HCT116 (cell line): ENCODE data around the gene NGEF. TPM values are rescaled to one million over a fixed set of nuclear protein-coding genes. Genes with fewer than 3 reads are reported as not detected.

Source experiments
- ATAC-seq: fragments of 200-7000 bp; cut with Tn5 transposase; 2 replicates; pipeline ENCODE4 v1.9.1; 2020; ENCODE audit warnings: mild to moderate bottlenecking, moderate library complexity
- BruUV-seq: library from RNA; stranded (reverse); fragments of 400-500 nt; replicated peaks from 2 replicates; lab custom pipeline; 2021; lab: Mats Ljungman, UMichigan
- CTCF ChIA-PET: fragments of 300-600 bp; sonication (Branson Sonifier 250); formaldehyde crosslinking; loops from one replicate; lab custom pipeline; 2021; ENCODE audit warnings: antibody characterized with exemption; lab: Charles Lee
- POLR2A ChIA-PET: fragments of 300-600, 350-600 bp; sonication (Branson Sonifier 250); formaldehyde crosslinking; loops from one replicate; lab custom pipeline; 2021; ENCODE audit warnings: antibody characterized with exemption; lab: Charles Lee
- RAD21 ChIA-PET, 2 experiments: fragments of 300-600 bp; sonication (Branson Sonifier 250); formaldehyde crosslinking; loops; one replicate each; lab custom pipeline; 2023; ENCODE audit warnings: low total read pairs in 2 of 2; ENCODE audit not compliant: uncharacterized antibody in 2 of 2, unreplicated experiment in 2 of 2, low non-redundant PET in 1 of 2; lab: Charles Lee
- DNase-seq: peaks from one replicate; pipeline ENCODE4 v3.0.0-alpha.2; 2010; ENCODE audit warnings: low read depth, low spot score
- H2AFZ ChIP-seq: fragments of 200-600 bp; shearing (Covaris generic), sonication (generic); 2 replicates; pipeline ENCODE4 v1.6.1; 2017; ENCODE audit warnings: low read depth, mixed run types, mixed read lengths, antibody characterized with exemption, low read length; ENCODE audit not compliant: poor library complexity, severe bottlenecking
- H3K27ac ChIP-seq: 2 replicates; pipeline ENCODE4 v1.5.1; 2012; ENCODE audit warnings: low read depth, low read length
- H3K27me3 ChIP-seq: fragments of 200-600 bp; sonication (generic); 2 replicates; pipeline ENCODE4 v1.6.1; 2016; ENCODE audit warnings: mixed run types, low read length, mixed read lengths; ENCODE audit not compliant: insufficient read depth
- H3K36me3 ChIP-seq, 2 experiments: fragments of 200-500 bp in 1 of 2; fragments of 200-600 bp in 1 of 2; sonication (Bioruptor generic) in 1 of 2; sonication (generic) in 1 of 2; 2 replicates each; pipeline versions ENCODE4 v1.5.1 to v1.6.1; 2014 to 2016; ENCODE audit warnings: low read length in 2 of 2, inconsistent platforms in 1 of 2, mixed read lengths in 1 of 2, mixed run types in 1 of 2; ENCODE audit not compliant: insufficient read depth in 2 of 2, control insufficient read depth in 1 of 2
- H3K4me1 ChIP-seq, 2 experiments: fragments of 200-600 bp in 1 of 2; sonication (generic) in 1 of 2; 2 replicates each; pipeline versions ENCODE4 v1.5.1 to v1.6.1; 2012 to 2017; ENCODE audit warnings: low read length in 2 of 2, inconsistent platforms in 1 of 2, mild to moderate bottlenecking in 1 of 2, mixed read lengths in 1 of 2, mixed run types in 1 of 2, moderate library complexity in 1 of 2; ENCODE audit not compliant: insufficient read depth in 2 of 2, control insufficient read depth in 1 of 2
- H3K4me2 ChIP-seq: fragments of 200-600 bp; sonication (generic); 2 replicates; pipeline ENCODE4 v1.6.1; 2017; ENCODE audit warnings: mixed run types, low read length, mixed read lengths
- H3K4me3 ChIP-seq, 2 experiments: fragments of 200-600 bp in 1 of 2; sonication (generic) in 1 of 2; replicated peaks in 1 of 2; 2 replicates each; pipeline ENCODE4 v1.5.1; 2011 to 2016; ENCODE audit warnings: low read length in 2 of 2, control low read depth in 1 of 2, low read depth in 1 of 2, mild to moderate bottlenecking in 1 of 2, mixed read lengths in 1 of 2, mixed run types in 1 of 2
- H3K79me2 ChIP-seq: fragments of 200-600 bp; sonication (generic); 2 replicates; pipeline ENCODE4 v1.6.1; 2017; ENCODE audit warnings: mild to moderate bottlenecking, mixed run types, low read length, moderate library complexity, mixed read lengths; ENCODE audit not compliant: insufficient read depth
- H3K9ac ChIP-seq: fragments of 200-600 bp; sonication (generic); 2 replicates; pipeline ENCODE4 v1.6.1; 2016; ENCODE audit warnings: low read length, mixed read lengths
- H3K9me2 ChIP-seq: fragments of 200-600 bp; sonication (generic), shearing (Covaris generic); 2 replicates; pipeline ENCODE4 v1.6.1; 2017; ENCODE audit warnings: mixed run types, mild to moderate bottlenecking, moderate library complexity; ENCODE audit not compliant: insufficient read depth
- H3K9me3 ChIP-seq, 2 experiments: fragments of 200-500 bp in 1 of 2; fragments of 200-600 bp in 1 of 2; sonication (Bioruptor generic) in 1 of 2; sonication (generic) in 1 of 2; 2 replicates each; pipeline ENCODE4 v1.6.1; 2014 to 2017; ENCODE audit warnings: low read length in 2 of 2, mixed read lengths in 2 of 2, inconsistent platforms in 1 of 2, low read depth in 1 of 2, mild to moderate bottlenecking in 1 of 2, mixed run types in 1 of 2, moderate library complexity in 1 of 2; ENCODE audit not compliant: control insufficient read depth in 1 of 2, insufficient read depth in 1 of 2
- H4K20me1 ChIP-seq: fragments of 200-600 bp; sonication (generic), shearing (Covaris generic); 2 replicates; pipeline ENCODE4 v1.6.1; 2017; ENCODE audit warnings: mixed run types, mild to moderate bottlenecking, moderate library complexity; ENCODE audit not compliant: insufficient read depth
- CBX3 ChIP-seq: IDR thresholded peaks from 2 replicates; pipeline ENCODE4 v1.6.1; 2012; ENCODE audit warnings: low read depth
- CEBPB ChIP-seq: IDR thresholded peaks from 2 replicates; pipeline ENCODE4 v1.6.1; 2012; ENCODE audit warnings: low read depth
- ELF1 ChIP-seq: IDR thresholded peaks from 2 replicates; pipeline ENCODE4 v1.6.1; 2012; ENCODE audit warnings: low read depth, borderline replicate concordance
- EZH2 ChIP-seq: fragments of 200-600 bp; sonication (generic); IDR thresholded peaks from 2 replicates; pipeline ENCODE4 v1.6.1; 2017; ENCODE audit warnings: antibody characterized with exemption, mixed run types
- EZH2phosphoT487 ChIP-seq: fragments of 200-600 bp; IDR thresholded peaks from 2 replicates; pipeline ENCODE4 v1.6.1; 2018; ENCODE audit warnings: antibody characterized with exemption, borderline replicate concordance
- JUND ChIP-seq: IDR thresholded peaks from 2 replicates; pipeline ENCODE4 v1.6.1; 2012
- POLR2A ChIP-seq: IDR thresholded peaks from 2 replicates; pipeline ENCODE4 v1.7.0; 2011; ENCODE audit warnings: borderline replicate concordance; ENCODE audit not compliant: insufficient read depth, insufficient read length; ENCODE audit errors: extremely low read depth
- POLR2AphosphoS5 ChIP-seq: IDR thresholded peaks from 2 replicates; pipeline ENCODE4 v1.6.1; 2011; ENCODE audit warnings: mild to moderate bottlenecking, low read depth, low read length, moderate library complexity
- RAD21 ChIP-seq: IDR thresholded peaks from 2 replicates; pipeline ENCODE4 v1.6.1; 2012; ENCODE audit warnings: low read depth, mild to moderate bottlenecking
- SIN3A ChIP-seq: IDR thresholded peaks from 2 replicates; pipeline ENCODE4 v1.6.1; 2012; ENCODE audit warnings: low read depth
- SP1 ChIP-seq: IDR thresholded peaks from 2 replicates; pipeline ENCODE4 v1.6.1; 2012; ENCODE audit warnings: low read depth
- SRF ChIP-seq: IDR thresholded peaks from 2 replicates; pipeline ENCODE4 v1.6.1; 2012; ENCODE audit warnings: low read depth
- TCF7L2 ChIP-seq: IDR thresholded peaks from 2 replicates; pipeline ENCODE4 v1.7.0; 2011; ENCODE audit warnings: borderline replicate concordance, inconsistent platforms; ENCODE audit not compliant: insufficient read depth, insufficient read length; ENCODE audit errors: extremely low read depth
- YY1 ChIP-seq: IDR thresholded peaks from 2 replicates; pipeline ENCODE4 v1.6.1; 2011; ENCODE audit warnings: low read length, low read depth, moderate library complexity, mild to moderate bottlenecking; ENCODE audit not compliant: insufficient replicate concordance; ENCODE audit errors: extremely low read depth
- ZFX ChIP-seq: fragments of 450-650 bp; IDR thresholded peaks from 2 replicates; pipeline ENCODE4 v1.6.1; 2017
- ZNF274 ChIP-seq: fragments of 200-500 bp; sonication (Bioruptor generic); IDR thresholded peaks from 2 replicates; pipeline ENCODE4 v1.6.1; 2014; ENCODE audit warnings: mild to moderate bottlenecking, low read depth, low read length, inconsistent platforms
- intact Hi-C: fragments of 100-400 bp; cut with micrococcal nuclease; formaldehyde crosslinking; loops from 2 replicates; pipeline ENCODE4 v1.10.0; 2022
- total RNA-seq: library from RNA; stranded (reverse); gene quantifications from one replicate; pipeline ENCODE4 v1.2.1, GENCODE V29; 2021; ENCODE audit not compliant: unreplicated experiment
- TF ChIP-seq, protein P1 (sequence below): IDR thresholded peaks from 2 replicates; pipeline ENCODE4 v1.6.1; 2012
- TF ChIP-seq, protein P2 (sequence below), 3 experiments: fragments of 200-600 bp in 1 of 3; sonication (generic) in 1 of 3; IDR thresholded peaks in 2 of 3; conservative IDR thresholded peaks in 1 of 3; 2 replicates each; pipeline ENCODE4 v1.5.1; 2012 to 2017; ENCODE audit warnings: low read depth in 2 of 3, low read length in 2 of 3, antibody characterized with exemption in 1 of 3, borderline replicate concordance in 1 of 3, control low read depth in 1 of 3, mild to moderate bottlenecking in 1 of 3, mixed read lengths in 1 of 3, mixed run types in 1 of 3, moderate library complexity in 1 of 3; ENCODE audit not compliant: insufficient read depth in 1 of 3
- TF ChIP-seq, protein P3 (sequence below): IDR thresholded peaks from 2 replicates; pipeline ENCODE4 v1.6.1; 2012; ENCODE audit warnings: low read depth
- TF ChIP-seq, protein P4 (sequence below): IDR thresholded peaks from 2 replicates; pipeline ENCODE4 v1.6.1; 2012

NGEF gene
- total RNA-seq, 1 experiment from 2014 or later = 12.6 TPM

DNA sequence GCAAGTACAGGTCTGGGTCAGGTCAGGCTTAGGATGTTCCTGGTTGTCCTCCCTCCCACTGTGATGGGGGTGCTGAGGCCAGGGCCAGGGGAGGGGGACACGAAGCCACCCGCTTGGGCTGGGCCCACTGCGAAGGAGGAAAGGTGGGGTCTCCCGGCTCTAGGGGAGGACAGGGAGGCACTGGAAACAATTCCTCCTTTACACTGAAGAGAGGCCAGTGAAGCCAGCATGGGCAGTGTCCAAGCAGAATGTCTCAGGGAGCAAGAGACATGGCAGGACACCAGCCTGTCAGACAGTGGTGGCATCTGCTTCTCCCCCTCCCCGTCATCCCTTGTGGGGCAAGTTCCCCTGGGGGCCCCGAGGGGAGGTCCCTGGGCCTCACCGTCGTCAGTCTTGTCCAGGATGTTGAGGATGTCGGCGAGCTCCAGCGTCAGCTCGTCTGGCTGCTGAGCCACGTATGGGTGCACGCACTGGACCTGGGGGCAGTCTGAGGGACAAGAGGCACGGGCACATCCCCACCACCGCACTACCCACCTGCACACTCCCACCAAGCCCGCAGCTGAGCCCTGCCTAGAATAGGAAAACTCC is 132.2 kb downstream of the NGEF start:
- H3K4me3 ChIP-seq = no peak overlapping the region
- H4K20me1 ChIP-seq = no peaks in the 10 kb centered on the region
- H3K27me3 ChIP-seq = no peaks in the 10 kb centered on the region
- no peak overlapping the region for H2AFZ ChIP-seq
- RAD21 ChIA-PET = no interaction called here
- H3K4me2 ChIP-seq = no peak overlapping the region
- DNase-seq (no peak), ATAC-seq (no peak)
- H3K9me2 ChIP-seq = no peaks in the 10 kb centered on the region
- no peaks in the 10 kb centered on the region for H3K9me3 ChIP-seq
- 0 out of 4 replicates have a peak, but pooled peaks cover 0 to 3% of the 10 kb centered on the region in 2 experiments for H3K36me3 ChIP-seq
- no peak overlapping the region for H3K9ac ChIP-seq
- no peaks in the 10 kb centered on the region for H3K4me1 ChIP-seq
- POLR2A ChIA-PET = interaction anchor here (1.4 kb wide), 1 partner anchor 10 kb away, joined by 5 read pairs; no protein-coding TSS in a partner anchor
- no peak overlapping the region for H3K27ac ChIP-seq
- TF ChIP-seq CEBPB = no peak
- no peak for TF ChIP-seq JUND
- TF ChIP-seq SRF = no peak
- TF ChIP-seq, protein P1, sequence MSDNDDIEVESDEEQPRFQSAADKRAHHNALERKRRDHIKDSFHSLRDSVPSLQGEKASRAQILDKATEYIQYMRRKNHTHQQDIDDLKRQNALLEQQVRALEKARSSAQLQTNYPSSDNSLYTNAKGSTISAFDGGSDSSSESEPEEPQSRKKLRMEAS = no peak
- TF ChIP-seq POLR2AphosphoS5 = no peak
- TF ChIP-seq ZNF274 = no peak
- no peak for TF ChIP-seq EZH2
- no peak for TF ChIP-seq SP1
- no peak for TF ChIP-seq TCF7L2
- TF ChIP-seq EZH2phosphoT487 = no peak
- TF ChIP-seq, protein P2, sequence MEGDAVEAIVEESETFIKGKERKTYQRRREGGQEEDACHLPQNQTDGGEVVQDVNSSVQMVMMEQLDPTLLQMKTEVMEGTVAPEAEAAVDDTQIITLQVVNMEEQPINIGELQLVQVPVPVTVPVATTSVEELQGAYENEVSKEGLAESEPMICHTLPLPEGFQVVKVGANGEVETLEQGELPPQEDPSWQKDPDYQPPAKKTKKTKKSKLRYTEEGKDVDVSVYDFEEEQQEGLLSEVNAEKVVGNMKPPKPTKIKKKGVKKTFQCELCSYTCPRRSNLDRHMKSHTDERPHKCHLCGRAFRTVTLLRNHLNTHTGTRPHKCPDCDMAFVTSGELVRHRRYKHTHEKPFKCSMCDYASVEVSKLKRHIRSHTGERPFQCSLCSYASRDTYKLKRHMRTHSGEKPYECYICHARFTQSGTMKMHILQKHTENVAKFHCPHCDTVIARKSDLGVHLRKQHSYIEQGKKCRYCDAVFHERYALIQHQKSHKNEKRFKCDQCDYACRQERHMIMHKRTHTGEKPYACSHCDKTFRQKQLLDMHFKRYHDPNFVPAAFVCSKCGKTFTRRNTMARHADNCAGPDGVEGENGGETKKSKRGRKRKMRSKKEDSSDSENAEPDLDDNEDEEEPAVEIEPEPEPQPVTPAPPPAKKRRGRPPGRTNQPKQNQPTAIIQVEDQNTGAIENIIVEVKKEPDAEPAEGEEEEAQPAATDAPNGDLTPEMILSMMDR (IDR thresholded peaks at IDR 0.05 in 2 of 3, conservative IDR thresholded peaks at IDR 0.05 in 1 of 3; ENCODE audit: borderline replicate concordance in 1 of 3, insufficient read depth in 1 of 3, low read depth in 2 of 3, low read length in 2 of 3) = no peak
- TF ChIP-seq, protein P3, sequence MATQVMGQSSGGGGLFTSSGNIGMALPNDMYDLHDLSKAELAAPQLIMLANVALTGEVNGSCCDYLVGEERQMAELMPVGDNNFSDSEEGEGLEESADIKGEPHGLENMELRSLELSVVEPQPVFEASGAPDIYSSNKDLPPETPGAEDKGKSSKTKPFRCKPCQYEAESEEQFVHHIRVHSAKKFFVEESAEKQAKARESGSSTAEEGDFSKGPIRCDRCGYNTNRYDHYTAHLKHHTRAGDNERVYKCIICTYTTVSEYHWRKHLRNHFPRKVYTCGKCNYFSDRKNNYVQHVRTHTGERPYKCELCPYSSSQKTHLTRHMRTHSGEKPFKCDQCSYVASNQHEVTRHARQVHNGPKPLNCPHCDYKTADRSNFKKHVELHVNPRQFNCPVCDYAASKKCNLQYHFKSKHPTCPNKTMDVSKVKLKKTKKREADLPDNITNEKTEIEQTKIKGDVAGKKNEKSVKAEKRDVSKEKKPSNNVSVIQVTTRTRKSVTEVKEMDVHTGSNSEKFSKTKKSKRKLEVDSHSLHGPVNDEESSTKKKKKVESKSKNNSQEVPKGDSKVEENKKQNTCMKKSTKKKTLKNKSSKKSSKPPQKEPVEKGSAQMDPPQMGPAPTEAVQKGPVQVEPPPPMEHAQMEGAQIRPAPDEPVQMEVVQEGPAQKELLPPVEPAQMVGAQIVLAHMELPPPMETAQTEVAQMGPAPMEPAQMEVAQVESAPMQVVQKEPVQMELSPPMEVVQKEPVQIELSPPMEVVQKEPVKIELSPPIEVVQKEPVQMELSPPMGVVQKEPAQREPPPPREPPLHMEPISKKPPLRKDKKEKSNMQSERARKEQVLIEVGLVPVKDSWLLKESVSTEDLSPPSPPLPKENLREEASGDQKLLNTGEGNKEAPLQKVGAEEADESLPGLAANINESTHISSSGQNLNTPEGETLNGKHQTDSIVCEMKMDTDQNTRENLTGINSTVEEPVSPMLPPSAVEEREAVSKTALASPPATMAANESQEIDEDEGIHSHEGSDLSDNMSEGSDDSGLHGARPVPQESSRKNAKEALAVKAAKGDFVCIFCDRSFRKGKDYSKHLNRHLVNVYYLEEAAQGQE = no peak
- TF ChIP-seq YY1 = no peak
- TF ChIP-seq CBX3 = no peak
- TF ChIP-seq SIN3A = no peak
- no peak for TF ChIP-seq ZFX
- no peak for TF ChIP-seq POLR2A
- TF ChIP-seq RAD21 = no peak
- TF ChIP-seq, protein P4, sequence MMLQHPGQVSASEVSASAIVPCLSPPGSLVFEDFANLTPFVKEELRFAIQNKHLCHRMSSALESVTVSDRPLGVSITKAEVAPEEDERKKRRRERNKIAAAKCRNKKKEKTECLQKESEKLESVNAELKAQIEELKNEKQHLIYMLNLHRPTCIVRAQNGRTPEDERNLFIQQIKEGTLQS = no peak
- no peak for TF ChIP-seq ELF1
- intact Hi-C loops = no loop called here
- BruUV-seq = no TSS peak
- CTCF ChIA-PET = no interaction called here
- H3K79me2 ChIP-seq = no peaks in the 10 kb centered on the region
